ENCODE results near the gene GALT. TPM values are rescaled to one million over a fixed set of nuclear protein-coding genes. Genes with fewer than 3 reads are reported as not detected.

The GALT gene
- total RNA-seq, 4 donors from 2014 or later: 47.6 to 182 (median 77.6) TPM

DNA sequence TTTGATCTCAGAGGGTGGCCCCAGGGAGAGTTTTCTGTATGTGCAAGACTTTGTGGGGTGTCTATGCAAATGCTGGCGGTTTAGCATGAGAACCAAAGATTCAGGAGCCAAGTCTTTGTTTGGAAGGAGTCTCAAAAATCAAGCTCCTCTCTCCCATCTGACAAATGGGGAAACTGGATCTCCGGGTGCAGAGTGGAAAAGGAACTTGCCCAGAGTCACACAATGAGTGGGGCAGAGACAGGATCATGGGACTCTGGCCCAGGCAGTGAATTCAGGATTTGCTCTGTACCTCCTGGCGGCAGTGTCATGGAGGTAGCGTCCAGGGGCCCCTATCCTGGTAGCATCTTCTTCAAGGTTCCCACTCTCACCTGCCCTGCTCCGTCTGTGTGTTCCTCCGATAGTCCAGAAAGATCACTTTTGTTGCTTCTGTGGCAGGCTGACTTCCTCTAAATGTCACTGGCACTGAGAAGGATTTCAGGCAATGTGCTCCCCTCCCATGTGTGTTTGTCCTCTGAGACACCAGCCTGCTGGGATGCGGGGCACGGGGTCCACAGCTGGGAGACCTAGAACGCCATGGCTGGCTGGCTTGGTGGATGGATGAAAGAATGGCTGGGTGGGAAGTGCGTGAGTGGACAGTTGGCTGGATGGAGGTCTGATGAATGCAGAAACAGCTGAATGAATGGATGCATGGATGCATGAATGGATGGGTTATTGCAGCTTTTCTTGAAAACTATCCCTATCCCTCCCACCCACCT, 41.0 kb downstream of the GALT start:
- Histone ChIP-seq H3K4me3 (no peak overlapping the region), H3K4me1 (peaks cover 14% of the 10 kb centered on the region), H3K27ac (no peak overlapping the region), H3K9me3 (no peaks in the 10 kb centered on the region), H3K27me3 (no peaks in the 10 kb centered on the region), H3K36me3 (no peaks in the 10 kb centered on the region)
- DNase-seq (ENCODE audit: low spot score in 2 of 2): no peak
- 73% methylated on average over 10 of the region's 10 CpGs for WGBS
- TF ChIP-seq POLR2AphosphoS5 (IDR thresholded peaks at IDR 0.05) (no peak), POLR2A (IDR thresholded peaks at IDR 0.05) (no peak), EP300 (IDR thresholded peaks at IDR 0.05) (no peak)
- TF ChIP-seq, protein P1, sequence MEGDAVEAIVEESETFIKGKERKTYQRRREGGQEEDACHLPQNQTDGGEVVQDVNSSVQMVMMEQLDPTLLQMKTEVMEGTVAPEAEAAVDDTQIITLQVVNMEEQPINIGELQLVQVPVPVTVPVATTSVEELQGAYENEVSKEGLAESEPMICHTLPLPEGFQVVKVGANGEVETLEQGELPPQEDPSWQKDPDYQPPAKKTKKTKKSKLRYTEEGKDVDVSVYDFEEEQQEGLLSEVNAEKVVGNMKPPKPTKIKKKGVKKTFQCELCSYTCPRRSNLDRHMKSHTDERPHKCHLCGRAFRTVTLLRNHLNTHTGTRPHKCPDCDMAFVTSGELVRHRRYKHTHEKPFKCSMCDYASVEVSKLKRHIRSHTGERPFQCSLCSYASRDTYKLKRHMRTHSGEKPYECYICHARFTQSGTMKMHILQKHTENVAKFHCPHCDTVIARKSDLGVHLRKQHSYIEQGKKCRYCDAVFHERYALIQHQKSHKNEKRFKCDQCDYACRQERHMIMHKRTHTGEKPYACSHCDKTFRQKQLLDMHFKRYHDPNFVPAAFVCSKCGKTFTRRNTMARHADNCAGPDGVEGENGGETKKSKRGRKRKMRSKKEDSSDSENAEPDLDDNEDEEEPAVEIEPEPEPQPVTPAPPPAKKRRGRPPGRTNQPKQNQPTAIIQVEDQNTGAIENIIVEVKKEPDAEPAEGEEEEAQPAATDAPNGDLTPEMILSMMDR (IDR thresholded peaks at IDR 0.05): no peak

DNA sequence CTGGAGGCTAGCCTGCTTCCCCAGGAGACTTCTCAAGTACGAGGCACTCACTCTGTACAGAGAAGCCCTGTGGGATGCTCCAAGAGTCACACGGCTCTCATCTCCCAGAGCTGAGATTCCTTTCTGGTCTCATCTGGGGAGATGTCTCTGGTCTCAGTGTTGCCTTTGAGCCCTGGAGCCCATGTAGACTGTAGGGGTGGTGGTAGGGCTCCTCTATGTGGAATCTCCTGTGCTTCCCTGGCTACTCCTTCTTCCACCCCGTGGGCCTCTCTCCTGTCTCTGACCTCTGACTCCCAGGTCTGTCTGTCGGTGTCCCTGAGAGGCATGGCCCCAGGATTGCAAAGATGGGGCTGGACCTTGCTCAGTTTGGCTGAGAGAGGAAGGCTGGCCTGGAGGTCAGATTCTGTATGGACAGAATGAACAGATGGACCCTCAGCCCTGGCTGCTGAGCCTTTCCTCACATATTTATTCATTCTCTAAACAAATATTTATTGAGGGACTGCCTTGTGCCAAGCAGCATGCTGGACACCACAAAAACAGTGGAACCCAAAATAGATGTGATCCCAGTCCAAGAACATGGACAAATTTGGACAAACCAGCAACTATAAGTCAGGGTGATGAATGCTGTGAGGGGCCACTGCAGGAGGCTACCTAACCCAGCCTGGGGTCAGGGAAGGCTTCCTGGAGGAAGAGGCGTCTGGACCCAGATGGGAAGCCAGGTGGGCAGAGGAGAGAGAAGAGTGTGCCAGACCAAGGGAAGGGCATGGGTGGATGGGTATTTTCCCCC, 42.0 kb downstream of the GALT start:
- Histone ChIP-seq H3K27ac (no peak overlapping the region), H3K4me3 (no peak overlapping the region), H3K27me3 (no peaks in the 10 kb centered on the region), H3K9me3 (no peaks in the 10 kb centered on the region), H3K36me3 (no peaks in the 10 kb centered on the region), H3K4me1 (peaks cover 14% of the 10 kb centered on the region)
- 76% methylated on average over 5 of the region's 5 CpGs for WGBS
- DNase-seq (ENCODE audit: low spot score in 2 of 2): no peak
- TF ChIP-seq, protein P1 (IDR thresholded peaks at IDR 0.05): no peak
- no peak for TF ChIP-seq POLR2AphosphoS5 (IDR thresholded peaks at IDR 0.05)
- TF ChIP-seq POLR2A (IDR thresholded peaks at IDR 0.05): no peak

DNA sequence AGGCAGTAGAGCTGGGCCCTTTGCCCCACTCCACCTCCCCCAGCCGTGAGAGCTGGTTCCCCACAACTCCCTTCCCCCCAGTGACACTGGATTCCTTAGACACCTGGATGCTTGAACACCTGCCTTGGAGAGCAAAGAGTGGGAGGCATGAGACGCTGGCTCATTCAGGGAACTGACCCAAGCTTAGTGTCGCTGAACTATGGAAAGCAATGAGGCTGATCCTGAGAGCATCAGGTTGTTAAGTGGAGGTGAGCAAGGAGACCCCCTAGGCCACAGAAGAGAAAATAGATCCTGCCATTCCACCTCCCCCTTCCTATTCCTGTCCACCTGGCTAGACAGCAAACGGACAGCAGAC, 42.6 kb downstream of the GALT start:
- Histone ChIP-seq H3K4me1 (peaks cover 14% of the 10 kb centered on the region), H3K9me3 (no peaks in the 10 kb centered on the region), H3K36me3 (no peaks in the 10 kb centered on the region), H3K27ac (no peak overlapping the region), H3K27me3 (no peaks in the 10 kb centered on the region), H3K4me3 (no peak overlapping the region)
- TF ChIP-seq, protein P1 (IDR thresholded peaks at IDR 0.05): no peak
- TF ChIP-seq POLR2A (IDR thresholded peaks at IDR 0.05) (no peak), POLR2AphosphoS5 (IDR thresholded peaks at IDR 0.05) (no peak), EP300 (IDR thresholded peaks at IDR 0.05) (no peak)
- DNase-seq (ENCODE audit: low spot score in 2 of 2): no peak
- WGBS: 86% methylated on average over 4 of the region's 4 CpGs

DNA sequence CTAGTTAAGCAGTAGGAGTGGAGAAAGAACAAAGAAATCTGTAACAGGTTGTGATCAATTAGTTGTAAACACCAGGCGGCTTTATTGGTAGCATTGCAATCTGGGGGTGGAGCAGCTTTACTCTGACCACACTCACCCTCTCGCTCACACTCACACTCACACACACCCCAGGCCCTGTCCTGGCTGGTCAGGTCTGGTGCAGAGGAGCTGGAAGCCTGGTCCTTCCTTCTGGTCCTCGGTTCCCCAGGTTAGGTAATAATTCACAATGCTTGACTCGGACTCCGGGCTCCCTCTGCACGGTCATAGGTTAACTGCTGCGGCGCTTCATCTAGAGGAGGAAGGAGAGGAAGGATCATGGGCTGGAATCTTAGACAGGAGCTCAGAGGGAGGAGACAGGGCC, 43.0 kb downstream of the GALT start:
- Histone ChIP-seq H3K4me3 (no peak overlapping the region), H3K36me3 (no peaks in the 10 kb centered on the region), H3K9me3 (no peaks in the 10 kb centered on the region), H3K4me1 (peaks cover 14% of the 10 kb centered on the region), H3K27me3 (no peaks in the 10 kb centered on the region), H3K27ac (no peak overlapping the region)
- TF ChIP-seq POLR2A (IDR thresholded peaks at IDR 0.05): no peak
- TF ChIP-seq, protein P1 (IDR thresholded peaks at IDR 0.05): no peak
- no peak for TF ChIP-seq EP300 (IDR thresholded peaks at IDR 0.05)
- no peak for TF ChIP-seq POLR2AphosphoS5 (IDR thresholded peaks at IDR 0.05)
- 86% methylated on average over 8 of the region's 8 CpGs for WGBS
- no peak for DNase-seq (ENCODE audit: low spot score in 2 of 2)
